ENCODE results near the gene RNF220.
A peak's percentile ranks its signal among the peaks of the same experiment; 100 is the strongest.

RNF220 gene

GRCh38 chr1:44611866-44612265, 206.8 kb downstream of the RNF220 start:
- Histone ChIP-seq H3K36me3 (ENCODE audit: control insufficient read depth in 1 of 2, insufficient read depth in 2 of 2, low read length in 2 of 2) (no peaks in the 10 kb centered on the region), H3K4me1 (ENCODE audit: control insufficient read depth in 1 of 2, insufficient read depth in 2 of 2, low read length in 2 of 2) (no peaks in the 10 kb centered on the region), H3K27ac (ENCODE audit: low read length) (no peak overlapping the region), H3K27me3 (ENCODE audit: low read depth, low read length) (no peaks in the 10 kb centered on the region), H3K4me3 (ENCODE audit: low read depth in 1 of 2, low read length in 2 of 2) (no peak overlapping the region), H3K9me3 (ENCODE audit: control insufficient read depth in 1 of 2, low read length in 2 of 2) (no peaks in the 10 kb centered on the region)

- H3K4me1 ChIP-seq (ENCODE audit: control insufficient read depth in 1 of 2, insufficient read depth in 2 of 2, low read length in 2 of 2), result no peaks in the 10 kb centered on the region
- H3K36me3 ChIP-seq (ENCODE audit: control insufficient read depth in 1 of 2, insufficient read depth in 2 of 2, low read length in 2 of 2), result no peaks in the 10 kb centered on the region
- no peak overlapping the region for H3K27ac ChIP-seq (ENCODE audit: low read length)
- no peaks in the 10 kb centered on the region for H3K9me3 ChIP-seq (ENCODE audit: control insufficient read depth in 1 of 2, low read length in 2 of 2)
- H3K27me3 ChIP-seq (ENCODE audit: low read depth, low read length), result no peaks in the 10 kb centered on the region
- H3K4me3 ChIP-seq (ENCODE audit: low read depth in 1 of 2, low read length in 2 of 2), result no peak overlapping the region
These were observed 208.9 kb downstream of the RNF220 start for GRCh38 chr1:44613941-44614340.

- no peaks in the 10 kb centered on the region for H3K9me3 ChIP-seq (ENCODE audit: control insufficient read depth in 1 of 2, low read length in 2 of 2)
- H3K27ac ChIP-seq (ENCODE audit: low read length), result no peak overlapping the region
- H3K27me3 ChIP-seq (ENCODE audit: low read depth, low read length), result no peaks in the 10 kb centered on the region
- peak overlapping the region; percentile 7 to 47 for H3K4me3 ChIP-seq (ENCODE audit: low read depth in 1 of 2, low read length in 2 of 2)
- no peaks in the 10 kb centered on the region for H3K4me1 ChIP-seq (ENCODE audit: control insufficient read depth in 1 of 2, insufficient read depth in 2 of 2, low read length in 2 of 2)
- H3K36me3 ChIP-seq (ENCODE audit: control insufficient read depth in 1 of 2, insufficient read depth in 2 of 2, low read length in 2 of 2), result no peaks in the 10 kb centered on the region
These were observed 211.4 kb downstream of the RNF220 start for GRCh38 chr1:44616284-44616990.

- Histone ChIP-seq H3K27me3 (ENCODE audit: low read depth, low read length) (no peaks in the 10 kb centered on the region), H3K36me3 (ENCODE audit: control insufficient read depth in 1 of 2, insufficient read depth in 2 of 2, low read length in 2 of 2) (no peaks in the 10 kb centered on the region), H3K4me1 (ENCODE audit: control insufficient read depth in 1 of 2, insufficient read depth in 2 of 2, low read length in 2 of 2) (no peaks in the 10 kb centered on the region), H3K9me3 (ENCODE audit: control insufficient read depth in 1 of 2, low read length in 2 of 2) (no peaks in the 10 kb centered on the region), H3K27ac (ENCODE audit: low read length) (no peak overlapping the region), H3K4me3 (ENCODE audit: low read depth in 1 of 2, low read length in 2 of 2) (peak overlapping the region; percentile 7 to 47)
These were observed 212.1 kb downstream of the RNF220 start for GRCh38 chr1:44616991-44617702.

GRCh38 chr1:44617703-44618029, 212.6 kb downstream of the RNF220 start:
- Histone ChIP-seq H3K4me1 (ENCODE audit: control insufficient read depth in 1 of 2, insufficient read depth in 2 of 2, low read length in 2 of 2) (no peaks in the 10 kb centered on the region), H3K27ac (ENCODE audit: low read length) (no peak overlapping the region), H3K4me3 (ENCODE audit: low read depth in 1 of 2, low read length in 2 of 2) (no peak overlapping the region), H3K27me3 (ENCODE audit: low read depth, low read length) (no peaks in the 10 kb centered on the region), H3K9me3 (ENCODE audit: control insufficient read depth in 1 of 2, low read length in 2 of 2) (no peaks in the 10 kb centered on the region), H3K36me3 (ENCODE audit: control insufficient read depth in 1 of 2, insufficient read depth in 2 of 2, low read length in 2 of 2) (no peaks in the 10 kb centered on the region)

GRCh38 chr1:44619261-44619900, 214.3 kb downstream of the RNF220 start:
- Histone ChIP-seq H3K4me3 (ENCODE audit: low read depth in 1 of 2, low read length in 2 of 2) (no peak overlapping the region), H3K36me3 (ENCODE audit: control insufficient read depth in 1 of 2, insufficient read depth in 2 of 2, low read length in 2 of 2) (no peaks in the 10 kb centered on the region), H3K27ac (ENCODE audit: low read length) (no peak overlapping the region), H3K9me3 (ENCODE audit: control insufficient read depth in 1 of 2, low read length in 2 of 2) (no peaks in the 10 kb centered on the region), H3K27me3 (ENCODE audit: low read depth, low read length) (no peaks in the 10 kb centered on the region), H3K4me1 (ENCODE audit: control insufficient read depth in 1 of 2, insufficient read depth in 2 of 2, low read length in 2 of 2) (no peaks in the 10 kb centered on the region)

- Histone ChIP-seq H3K27me3 (ENCODE audit: low read depth, low read length) (no peaks in the 10 kb centered on the region), H3K4me1 (ENCODE audit: control insufficient read depth in 1 of 2, insufficient read depth in 2 of 2, low read length in 2 of 2) (no peaks in the 10 kb centered on the region), H3K27ac (ENCODE audit: low read length) (no peak overlapping the region), H3K9me3 (ENCODE audit: control insufficient read depth in 1 of 2, low read length in 2 of 2) (no peaks in the 10 kb centered on the region), H3K36me3 (ENCODE audit: control insufficient read depth in 1 of 2, insufficient read depth in 2 of 2, low read length in 2 of 2) (no peaks in the 10 kb centered on the region), H3K4me3 (ENCODE audit: low read depth in 1 of 2, low read length in 2 of 2) (no peak overlapping the region)
These were observed 215.0 kb downstream of the RNF220 start for GRCh38 chr1:44620072-44620471.

GRCh38 chr1:44621841-44622286, 216.8 kb downstream of the RNF220 start:
- H3K9me3 ChIP-seq (ENCODE audit: control insufficient read depth in 1 of 2, low read length in 2 of 2), result no peaks in the 10 kb centered on the region
- no peak overlapping the region for H3K27ac ChIP-seq (ENCODE audit: low read length)
- H3K36me3 ChIP-seq (ENCODE audit: control insufficient read depth in 1 of 2, insufficient read depth in 2 of 2, low read length in 2 of 2), result no peaks in the 10 kb centered on the region
- no peaks in the 10 kb centered on the region for H3K4me1 ChIP-seq (ENCODE audit: control insufficient read depth in 1 of 2, insufficient read depth in 2 of 2, low read length in 2 of 2)
- no peaks in the 10 kb centered on the region for H3K27me3 ChIP-seq (ENCODE audit: low read depth, low read length)
- no peak overlapping the region for H3K4me3 ChIP-seq (ENCODE audit: low read depth in 1 of 2, low read length in 2 of 2)

GRCh38 chr1:44624268-44624901, 219.3 kb downstream of the RNF220 start:
- H3K27me3 ChIP-seq (ENCODE audit: low read depth, low read length), result no peaks in the 10 kb centered on the region
- no peaks in the 10 kb centered on the region for H3K4me1 ChIP-seq (ENCODE audit: control insufficient read depth in 1 of 2, insufficient read depth in 2 of 2, low read length in 2 of 2)
- H3K4me3 ChIP-seq (ENCODE audit: low read depth in 1 of 2, low read length in 2 of 2), result no peak overlapping the region
- H3K36me3 ChIP-seq (ENCODE audit: control insufficient read depth in 1 of 2, insufficient read depth in 2 of 2, low read length in 2 of 2), result no peaks in the 10 kb centered on the region
- H3K27ac ChIP-seq (ENCODE audit: low read length), result no peak overlapping the region
- H3K9me3 ChIP-seq (ENCODE audit: control insufficient read depth in 1 of 2, low read length in 2 of 2), result no peaks in the 10 kb centered on the region

GRCh38 chr1:44625348-44625747, 220.3 kb downstream of the RNF220 start:
- Histone ChIP-seq H3K36me3 (ENCODE audit: control insufficient read depth in 1 of 2, insufficient read depth in 2 of 2, low read length in 2 of 2) (no peaks in the 10 kb centered on the region), H3K4me3 (ENCODE audit: low read depth in 1 of 2, low read length in 2 of 2) (no peak overlapping the region), H3K9me3 (ENCODE audit: control insufficient read depth in 1 of 2, low read length in 2 of 2) (no peaks in the 10 kb centered on the region), H3K27me3 (ENCODE audit: low read depth, low read length) (no peaks in the 10 kb centered on the region), H3K27ac (ENCODE audit: low read length) (no peak overlapping the region), H3K4me1 (ENCODE audit: control insufficient read depth in 1 of 2, insufficient read depth in 2 of 2, low read length in 2 of 2) (no peaks in the 10 kb centered on the region)
